Islet precursor cell (in vitro differentiated cells): Measurements from ENCODE around the gene CAMK2B.

Experiments
- DNase-seq: peaks from one replicate; pipeline ENCODE4 v3.0.0-alpha.2; 2018

Gene CAMK2B

DNA sequence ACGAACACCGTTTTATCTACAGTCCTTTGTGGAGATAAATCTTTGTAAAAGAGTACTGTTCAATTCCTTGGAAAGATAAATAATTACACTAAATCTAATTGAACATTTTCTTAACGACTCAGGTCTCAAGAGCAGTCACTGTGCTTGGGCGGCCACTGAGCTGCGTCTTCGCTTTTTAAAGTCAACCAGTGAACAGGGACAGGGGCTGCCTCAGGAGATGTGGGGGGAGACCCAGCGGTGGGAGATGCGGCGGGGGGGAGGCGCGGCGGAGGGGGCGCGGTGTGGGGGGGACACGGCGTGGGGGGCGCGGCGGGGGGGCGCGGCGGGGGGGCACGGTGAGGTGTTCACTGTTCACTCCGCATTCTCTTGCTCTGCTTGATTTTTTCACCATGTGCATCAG, 39.8 kb downstream of the CAMK2B start:
- DNase-seq, result no peak

DNA sequence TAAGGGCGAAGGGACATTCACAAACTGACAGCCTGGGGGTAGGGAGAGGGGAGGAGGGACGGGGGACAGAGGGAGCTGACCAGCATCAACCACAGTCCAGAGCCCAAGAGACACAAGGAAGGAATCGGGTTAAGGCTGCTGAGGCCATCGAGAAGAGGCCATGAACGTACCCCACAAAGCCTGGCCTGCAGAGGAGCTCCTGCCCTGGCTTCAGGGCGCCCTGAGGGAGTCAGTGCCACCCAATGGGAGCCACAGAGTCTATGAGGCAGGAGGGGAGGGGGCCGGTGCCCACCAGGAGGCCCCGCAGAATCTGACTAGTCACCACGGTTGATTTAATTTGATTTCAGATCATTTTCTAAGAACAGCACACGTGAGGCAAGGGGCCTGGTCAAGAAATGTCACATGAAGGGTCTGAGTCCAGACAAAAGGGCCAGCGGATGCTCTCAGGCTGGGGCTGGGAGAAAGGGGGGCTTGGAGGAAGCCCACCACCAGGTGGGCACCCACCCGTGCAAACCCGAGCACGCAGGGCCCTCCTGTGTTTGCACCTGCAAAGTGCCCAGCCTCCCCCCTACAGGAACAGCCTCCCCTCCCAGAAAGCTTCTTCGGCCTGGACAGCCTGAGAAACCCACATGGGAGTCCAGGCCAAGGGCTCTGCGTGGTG, 40.4 kb downstream of the CAMK2B start:
- DNase-seq, result peak; percentile 41

DNA sequence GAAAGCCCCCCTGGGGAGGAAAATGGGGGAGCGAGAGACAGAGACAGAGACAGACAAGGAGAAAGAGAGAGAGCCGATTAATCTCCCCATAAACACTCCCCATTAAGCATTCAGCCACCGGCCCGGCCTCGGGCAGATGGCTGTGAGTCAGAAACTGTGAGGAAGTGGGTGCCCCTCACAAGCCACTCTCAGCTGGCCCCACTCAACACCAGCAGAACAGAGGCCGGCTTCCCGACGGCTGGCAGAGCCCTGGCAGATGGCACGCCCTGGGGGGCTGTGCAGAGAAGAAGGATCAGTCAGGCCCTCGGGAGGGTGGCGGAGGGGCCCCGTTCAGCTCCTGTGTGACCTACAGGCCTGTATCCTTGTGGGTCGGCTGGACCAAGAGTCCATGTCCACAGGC, 41.2 kb downstream of the CAMK2B start:
- peak; percentile 55 for DNase-seq

DNA sequence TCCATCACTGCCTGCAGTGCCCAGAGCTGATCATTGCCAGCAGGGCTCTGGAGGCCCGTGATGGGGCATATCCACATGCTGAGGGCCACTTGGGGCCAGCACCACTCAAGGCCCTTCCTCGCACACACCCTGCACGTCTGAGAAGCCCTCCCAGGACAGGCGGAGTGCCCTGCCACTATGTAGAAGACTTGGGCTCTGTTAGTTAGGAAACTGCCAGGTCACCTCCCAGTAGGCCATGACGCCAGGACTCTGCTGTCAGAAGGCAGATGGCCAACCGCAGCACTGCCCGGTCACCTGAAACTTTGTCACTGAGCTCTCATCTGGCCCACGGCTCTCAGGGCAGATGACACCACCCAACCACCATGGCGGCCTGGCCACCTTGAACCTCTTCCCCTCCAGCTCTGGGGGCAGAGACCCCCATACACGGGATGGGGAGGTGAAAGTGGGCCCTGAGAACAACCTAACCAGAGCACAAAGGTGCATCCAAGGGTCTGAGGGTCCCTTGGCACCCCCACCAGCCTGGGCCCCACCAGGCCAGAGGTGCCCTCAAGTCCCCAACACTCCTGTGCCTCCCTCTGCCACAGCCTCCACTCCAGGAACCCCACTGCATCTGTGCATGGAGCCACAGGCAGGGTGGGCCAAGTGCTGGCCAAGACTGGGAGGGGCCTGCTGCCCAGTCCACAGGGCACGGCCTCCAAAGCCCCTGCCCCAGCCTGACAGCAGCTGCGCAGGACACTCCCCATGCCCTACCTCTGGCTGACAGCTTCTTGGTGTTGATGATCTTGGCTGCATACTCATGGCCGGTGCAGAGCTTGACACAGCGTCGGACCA, 41.8 kb downstream of the CAMK2B start:
- peak; percentile 46 for DNase-seq

DNA sequence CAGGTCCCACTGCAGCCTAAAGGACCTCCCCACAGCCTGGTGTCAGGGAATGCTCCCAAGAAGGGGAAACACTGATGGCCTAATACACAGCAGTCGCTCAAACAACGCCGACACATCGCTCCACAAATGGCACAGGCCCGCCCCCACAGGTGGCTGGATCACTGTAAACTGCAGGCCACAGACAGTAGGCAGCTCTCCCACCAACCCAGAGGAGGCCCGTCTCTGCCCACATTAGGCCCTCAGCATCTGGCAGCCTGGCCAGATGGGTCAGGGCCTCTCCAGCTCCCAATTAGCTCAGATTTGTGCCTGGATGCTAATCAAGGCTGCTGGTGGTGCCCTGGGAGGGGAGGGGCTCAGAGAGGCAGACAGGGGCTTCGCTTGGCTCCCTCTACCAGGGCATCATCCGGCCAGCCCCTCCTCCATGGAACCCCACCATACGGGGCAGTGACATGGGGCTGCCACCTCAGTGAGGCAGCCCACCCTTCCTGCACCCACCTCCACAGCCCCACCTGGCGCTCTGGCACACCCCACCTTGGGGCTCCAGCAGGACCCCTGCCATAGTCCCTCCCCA, 42.7 kb downstream of the CAMK2B start:
- DNase-seq, result no peak

DNA sequence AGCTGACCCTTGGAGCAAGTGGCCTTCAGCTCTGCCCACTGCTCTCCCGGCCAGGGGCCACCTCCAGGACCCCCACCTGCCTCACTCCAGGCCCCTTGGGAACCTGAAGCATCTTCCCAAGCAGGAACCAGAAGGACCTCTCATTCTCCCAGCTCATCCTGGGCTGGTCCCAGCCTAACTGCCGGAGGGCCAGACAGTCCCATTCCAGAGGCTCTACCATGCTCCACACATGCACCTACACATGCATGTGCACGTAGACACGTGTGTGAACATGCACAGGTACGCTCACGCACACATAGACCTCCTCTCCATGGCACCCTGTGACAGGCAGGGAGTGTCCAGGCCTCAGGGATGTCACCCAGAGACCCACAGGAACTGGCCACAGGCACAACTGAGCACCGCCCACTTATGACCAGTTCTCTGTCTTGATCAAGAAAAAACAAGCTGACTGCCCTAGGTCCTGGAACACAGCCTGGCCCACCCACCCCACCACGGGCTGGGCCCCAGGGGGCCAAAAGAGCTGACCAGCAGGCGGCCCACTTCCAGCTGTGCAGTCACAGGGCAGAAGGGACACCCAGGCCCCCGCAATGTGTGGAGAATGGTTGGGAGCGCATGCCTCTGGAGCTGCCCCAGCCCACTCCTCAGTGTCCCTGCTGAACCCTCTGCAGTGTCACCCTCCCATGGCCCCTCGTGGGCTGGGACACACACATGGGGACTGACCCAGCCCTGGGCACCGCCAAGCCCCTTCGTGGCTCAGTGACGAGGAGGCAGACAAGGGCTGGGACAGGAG, 43.4 kb downstream of the CAMK2B start:
- DNase-seq, result peak; percentile 51

DNA sequence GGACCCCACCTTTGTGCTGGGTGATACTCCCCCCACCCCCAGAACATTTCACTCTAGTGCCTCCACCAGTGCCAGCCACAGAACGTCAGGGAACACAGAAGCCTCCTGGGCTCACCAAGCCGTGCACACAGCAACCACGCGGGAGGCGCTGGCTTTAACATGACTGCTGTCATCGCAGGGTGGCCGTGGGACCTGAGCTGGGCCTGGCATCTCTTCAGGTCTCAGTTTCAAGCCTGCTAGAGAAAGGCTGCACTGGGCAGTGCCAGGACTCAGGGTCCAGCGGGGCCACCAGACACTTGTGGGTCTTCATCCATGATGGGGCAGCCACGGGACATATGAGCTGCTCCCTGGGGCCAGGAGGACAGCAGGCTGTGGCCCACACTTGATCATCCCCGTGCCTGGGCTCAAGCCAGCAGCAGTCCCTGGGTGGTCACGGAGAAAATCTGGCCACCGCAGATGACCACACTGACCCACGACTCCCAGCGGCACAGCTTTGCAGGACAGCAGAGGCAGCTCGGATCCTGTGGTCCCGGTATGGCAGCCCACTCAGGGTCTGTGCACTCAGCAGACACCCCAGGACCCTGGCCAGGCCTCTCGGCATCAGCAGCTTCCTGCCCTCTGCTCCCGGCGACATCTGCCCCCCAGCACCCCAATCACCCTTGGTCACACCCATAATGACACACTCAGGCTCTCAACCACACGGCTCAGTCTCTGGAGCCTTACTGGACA, 44.2 kb downstream of the CAMK2B start:
- peak; percentile 40 for DNase-seq

DNA sequence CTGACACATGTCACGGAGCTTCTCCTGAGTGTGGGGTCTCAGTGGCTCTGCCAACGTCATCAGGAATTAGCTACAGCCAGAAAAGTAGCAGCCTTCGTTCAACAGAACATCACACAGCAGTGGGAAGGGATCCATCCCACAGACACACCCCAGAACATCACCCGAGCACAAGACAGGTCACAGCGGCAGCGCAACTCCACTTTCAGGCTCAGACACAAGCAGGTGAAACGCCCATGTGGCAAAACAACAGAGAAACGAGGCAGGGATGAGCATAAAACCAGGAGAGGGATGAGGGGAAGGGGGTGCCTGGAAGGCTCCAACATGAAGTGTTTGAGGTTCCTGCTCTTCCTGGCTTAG, 44.8 kb downstream of the CAMK2B start:
- peak; percentile 36 for DNase-seq

DNA sequence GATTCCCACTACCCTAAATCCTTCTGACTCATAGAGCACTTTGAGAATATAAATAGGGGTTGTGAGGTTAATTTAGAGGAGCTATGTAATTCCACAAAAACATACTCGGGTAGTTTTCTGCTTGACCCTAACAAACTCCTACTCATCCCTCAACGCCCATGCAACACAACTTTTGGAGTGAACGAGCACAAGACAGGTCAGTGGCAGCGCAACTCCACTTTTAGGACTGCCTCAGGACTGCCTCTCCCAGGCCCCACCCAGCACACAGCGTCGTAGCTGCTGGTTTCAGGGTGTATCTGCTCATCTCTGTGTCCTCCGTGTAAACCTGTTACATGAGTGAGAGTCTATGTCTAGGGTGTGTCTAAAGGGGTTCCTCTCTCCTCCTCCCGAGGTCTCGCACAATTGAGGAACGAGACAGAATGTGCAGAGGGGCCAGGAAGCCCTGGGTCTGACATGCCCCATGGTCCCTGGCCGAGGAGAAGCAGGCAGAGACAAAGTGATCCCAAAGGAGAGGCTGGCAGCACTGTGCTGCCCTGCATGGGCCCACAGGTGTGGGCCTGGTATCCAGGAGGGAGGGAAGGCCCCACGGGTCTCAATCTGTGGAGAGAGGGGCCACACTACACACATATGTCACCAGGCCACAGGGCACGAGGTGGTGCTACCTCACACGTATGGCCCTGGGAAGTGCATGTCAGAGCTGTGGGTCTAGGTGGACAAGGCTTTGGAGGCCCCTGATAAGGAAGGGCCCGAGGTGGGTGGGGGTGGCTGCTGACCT, 45.5 kb downstream of the CAMK2B start:
- DNase-seq, result peak; percentile 42

DNA sequence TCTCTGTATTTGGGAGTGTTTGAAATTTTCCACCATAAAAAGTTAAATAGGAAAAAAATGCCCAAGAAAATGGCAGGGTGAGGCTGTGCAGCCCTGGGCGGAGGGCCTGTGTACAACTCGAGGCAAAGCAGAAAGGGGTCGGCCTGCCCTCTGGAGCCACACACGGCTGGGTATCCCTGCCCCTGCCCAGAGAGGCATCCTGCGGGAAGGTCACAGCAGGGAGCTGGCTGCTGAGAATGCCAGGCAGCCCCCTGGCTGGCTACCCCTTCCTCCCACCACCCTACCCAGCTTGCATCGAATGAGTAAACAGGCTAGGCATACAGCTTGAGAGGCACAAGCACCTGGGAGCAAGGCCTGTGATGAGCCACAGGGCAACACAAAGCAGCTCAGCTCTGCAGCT, 46.1 kb downstream of the CAMK2B start:
- DNase-seq, result peak; percentile 50

DNA sequence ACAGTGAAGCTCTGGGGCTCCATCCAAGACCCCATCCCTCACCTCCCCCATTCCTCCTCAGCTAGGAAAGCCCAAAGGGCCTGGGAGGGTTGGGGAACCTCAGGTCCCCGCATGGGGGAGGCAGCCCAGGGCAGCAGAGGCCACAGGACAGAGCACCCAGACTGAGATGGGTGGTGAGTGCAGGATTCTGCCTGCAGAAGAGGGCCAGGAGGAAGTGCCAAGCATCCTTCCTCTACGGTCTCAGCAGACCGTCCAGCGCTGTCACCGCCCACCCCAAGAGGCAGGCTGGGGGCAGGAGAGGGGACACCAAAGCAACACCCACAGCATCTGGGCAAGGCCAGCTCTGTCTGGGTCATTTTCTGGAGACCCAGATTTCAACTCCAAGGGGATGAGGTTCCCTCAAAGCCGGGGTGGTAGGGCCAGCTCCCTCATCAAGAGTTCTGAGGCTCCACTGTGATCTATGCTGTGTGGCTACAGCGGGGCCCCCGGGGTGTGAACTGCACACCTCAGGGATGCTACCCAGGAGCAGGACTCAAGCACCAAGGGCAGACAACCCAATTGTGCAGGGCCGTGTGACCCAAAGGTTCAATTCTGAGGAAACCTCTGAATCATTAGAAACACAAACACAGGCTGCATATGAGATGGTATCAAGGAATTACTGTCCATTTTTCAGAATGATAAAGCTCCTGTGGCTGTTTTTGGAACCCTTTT, 46.8 kb downstream of the CAMK2B start:
- DNase-seq, result peak; percentile 38

DNA sequence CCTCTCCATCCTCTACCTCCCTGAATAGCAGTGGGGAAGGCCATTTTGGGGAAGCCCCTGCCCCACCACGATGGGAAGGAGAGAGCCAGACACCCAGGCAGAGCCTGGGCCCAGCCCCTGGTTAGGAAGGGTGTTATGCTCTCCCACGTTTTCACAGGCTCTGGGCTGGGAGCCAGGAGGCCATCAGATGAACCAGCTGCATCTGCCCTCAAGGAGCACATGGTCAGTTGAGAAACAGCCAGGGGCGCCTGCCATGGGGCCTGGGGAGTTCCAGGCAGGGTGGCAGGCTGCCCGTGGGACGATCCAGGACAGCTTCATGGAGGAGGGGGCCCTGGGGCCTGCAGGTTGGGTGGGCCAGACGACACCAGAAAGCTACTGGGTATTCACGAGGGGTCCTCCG, 47.5 kb downstream of the CAMK2B start:
- peak; percentile 44 for DNase-seq

DNA sequence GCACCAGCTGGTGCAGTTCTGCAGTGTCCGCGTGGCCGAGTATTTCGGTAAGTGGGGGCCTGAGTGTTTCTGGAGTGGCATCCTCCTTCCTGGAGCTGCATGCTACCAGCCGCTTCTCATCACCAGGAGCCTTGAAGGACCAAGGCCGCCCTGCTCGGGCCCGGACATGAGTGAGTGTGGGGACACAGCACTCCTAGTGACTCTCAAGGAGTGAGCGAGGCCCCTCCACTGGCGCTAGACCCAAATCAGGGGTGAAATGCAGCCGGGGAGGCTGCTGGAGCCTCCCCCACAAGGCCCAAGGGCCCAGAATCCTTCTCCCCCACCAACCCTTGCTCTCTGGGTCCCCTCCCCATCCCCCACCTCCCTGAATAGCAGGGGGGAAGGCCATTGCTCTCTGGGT, 48.0 kb downstream of the CAMK2B start:
- DNase-seq, result peak; percentile 36

DNA sequence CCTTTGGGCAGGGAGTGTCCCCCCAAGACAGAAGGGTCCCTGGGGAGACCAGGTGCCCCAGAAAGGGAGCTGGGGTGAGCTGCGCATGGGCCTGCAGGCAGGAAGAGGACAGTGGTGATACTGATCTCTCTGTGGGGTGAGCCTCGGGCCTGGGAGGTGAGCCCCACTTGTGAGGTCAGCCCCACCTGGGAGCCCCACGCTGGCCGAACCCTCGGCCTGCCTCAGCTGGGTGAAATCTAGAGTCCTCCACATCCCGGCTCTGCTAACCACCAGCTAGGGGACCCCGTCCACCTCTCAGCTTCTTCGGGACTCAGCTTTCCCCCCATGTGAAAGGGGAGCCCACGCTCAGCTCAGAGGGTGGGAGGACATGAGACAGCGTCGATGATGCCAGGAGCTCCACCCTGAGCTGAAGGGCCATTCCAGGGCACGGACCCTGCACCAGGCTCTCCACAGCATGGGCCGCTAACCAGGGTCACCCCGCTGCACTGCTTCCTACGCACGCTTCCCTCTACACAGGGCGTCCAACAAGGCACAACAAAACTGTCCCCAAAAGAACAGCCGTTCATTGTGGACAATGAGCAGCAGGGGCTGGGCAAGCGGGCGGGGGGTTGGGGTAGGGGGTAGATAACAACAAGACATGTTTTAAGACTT, 48.7 kb downstream of the CAMK2B start:
- no peak for DNase-seq

DNA sequence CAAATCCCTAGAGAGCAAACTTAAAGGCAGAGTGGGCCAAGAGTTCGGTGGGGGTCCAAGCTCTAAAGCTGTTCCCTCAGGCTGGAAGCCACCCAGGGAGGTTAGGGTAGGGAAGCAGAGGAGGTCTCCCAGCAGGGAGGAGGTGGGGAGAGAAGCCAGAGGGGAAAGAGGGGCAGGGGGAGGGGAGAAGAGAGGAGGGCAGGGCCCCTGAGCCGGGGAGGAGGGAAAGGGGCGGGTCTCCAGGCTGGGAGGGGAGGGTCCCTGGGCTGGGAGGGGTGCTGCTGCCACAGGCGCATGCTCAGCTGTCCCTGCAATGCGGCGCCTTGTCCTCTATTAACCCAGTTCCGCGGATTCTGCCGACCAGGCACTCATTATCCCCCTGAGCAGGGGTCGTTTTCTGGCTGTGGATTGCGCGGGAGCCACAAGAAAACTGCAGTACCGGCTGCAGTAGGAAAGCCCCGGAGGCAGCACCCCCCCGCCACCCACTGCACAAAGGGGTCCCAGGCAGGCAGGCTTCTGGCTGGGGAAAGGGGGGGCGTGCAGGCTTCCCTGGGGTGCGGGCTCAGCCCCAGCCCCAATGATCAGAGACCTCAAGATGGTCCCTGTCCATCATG, 49.3 kb downstream of the CAMK2B start:
- DNase-seq, result peak; percentile 86

DNA sequence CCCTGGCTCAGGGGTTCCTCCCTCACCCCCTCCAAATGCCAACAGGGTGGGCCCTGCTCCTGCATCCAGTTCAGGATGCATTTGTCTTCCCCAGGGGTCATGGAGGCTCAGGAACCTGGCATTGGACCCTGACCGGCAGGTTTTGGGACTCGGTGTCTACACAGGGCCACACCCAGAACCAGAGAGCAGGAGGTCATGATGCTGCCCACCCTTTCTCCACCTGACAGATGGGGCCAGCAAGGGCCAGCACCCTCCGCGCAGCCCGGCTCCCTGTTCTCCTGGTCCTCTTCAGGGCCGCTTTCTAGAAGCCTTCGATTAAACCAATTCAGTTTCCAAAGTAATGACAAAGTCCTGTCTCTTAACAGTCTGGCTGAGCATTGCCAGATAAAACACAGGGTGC, 50.2 kb downstream of the CAMK2B start:
- DNase-seq, result no peak

DNA sequence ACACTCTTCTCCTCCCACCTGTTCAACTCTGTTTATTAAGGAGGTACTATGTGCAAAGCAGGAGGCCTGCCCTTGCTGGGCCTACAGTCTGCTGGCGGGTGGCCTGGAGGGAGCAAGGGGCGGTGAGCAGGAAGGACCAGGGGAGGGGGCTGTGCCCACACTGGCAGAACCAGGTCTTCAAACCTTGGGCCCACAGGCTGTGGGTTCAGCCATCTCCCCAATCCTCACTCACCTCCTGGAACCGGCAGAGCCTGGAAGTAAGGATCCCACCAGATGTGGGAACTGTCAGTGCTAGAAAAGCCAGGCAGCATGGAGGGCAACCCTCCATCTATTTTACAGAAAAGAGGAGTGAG, 50.8 kb downstream of the CAMK2B start:
- no peak for DNase-seq

DNA sequence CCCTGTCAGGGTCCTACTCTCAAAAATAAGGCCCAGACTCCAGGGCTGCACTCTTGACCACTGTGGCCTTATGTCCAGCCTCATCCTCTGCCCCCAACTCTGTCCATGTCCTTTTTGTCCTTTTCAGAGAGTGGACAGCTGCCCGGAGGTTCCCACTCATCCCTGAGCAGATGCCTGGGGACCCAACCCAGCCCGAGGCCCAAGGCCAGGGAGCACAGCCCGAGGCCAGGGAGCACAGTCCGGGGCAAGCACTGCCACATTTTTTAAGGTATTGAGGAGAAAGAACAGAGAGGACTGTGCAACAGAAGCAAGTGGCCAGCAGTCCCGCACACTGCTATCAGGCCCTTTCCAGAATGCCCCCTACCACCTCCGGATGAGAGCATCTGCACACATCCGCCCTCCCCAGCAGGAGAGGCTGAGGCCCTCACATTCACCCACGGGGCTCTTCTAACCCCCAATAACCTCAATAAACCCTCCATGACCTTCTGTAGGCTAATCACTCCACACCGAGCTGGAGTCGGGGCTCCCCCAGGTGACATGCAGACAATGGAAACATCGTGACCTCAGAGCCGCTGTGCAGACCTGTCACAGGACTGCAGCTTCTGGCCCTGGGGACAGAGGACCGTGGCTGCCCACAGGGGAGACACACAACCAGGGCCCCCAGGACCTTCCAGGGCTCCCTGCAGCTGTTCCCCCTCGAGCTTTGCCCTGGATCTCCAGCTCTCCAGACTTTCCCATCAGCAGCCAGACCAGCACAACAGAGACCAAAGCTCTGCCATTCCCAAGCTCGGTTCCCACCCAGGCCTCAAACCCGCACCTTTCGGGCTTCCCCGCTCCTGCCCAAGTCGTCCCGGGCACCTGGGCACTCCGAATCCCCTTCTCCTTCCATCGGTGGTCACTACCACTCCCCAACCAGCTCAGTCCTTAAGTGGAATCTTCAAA, 51.4 kb downstream of the CAMK2B start:
- no peak for DNase-seq

DNA sequence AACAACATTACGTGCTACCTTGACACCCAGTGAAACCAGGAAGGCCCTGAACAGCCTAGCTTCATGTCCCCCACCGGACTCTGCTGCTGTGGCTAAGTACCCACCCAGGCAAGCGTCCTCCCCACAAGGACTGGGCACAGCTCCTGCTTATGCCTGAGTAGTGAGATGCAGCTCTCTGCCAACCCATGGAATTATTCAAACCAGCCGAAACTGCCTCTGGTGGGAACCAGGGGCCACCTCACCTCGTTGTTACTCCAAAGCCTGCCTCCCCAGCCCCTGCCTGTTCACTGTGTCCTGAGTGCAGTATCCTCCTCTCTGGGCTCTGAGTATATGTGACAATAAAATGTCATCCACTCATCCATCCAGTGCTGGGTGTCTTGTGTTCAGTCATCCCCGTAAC, 52.4 kb downstream of the CAMK2B start:
- no peak for DNase-seq
